Raji (cell line): Measurements from ENCODE around the gene CSNK1A1.

ENCODE experiments used
- POLR2A ChIP-seq: IDR thresholded peaks from 2 replicates; pipeline ENCODE4 v1.6.1; 2011; ENCODE audit warnings: low read depth, low read length, control low read depth; ENCODE audit not compliant: insufficient read depth

CSNK1A1 gene

DNA sequence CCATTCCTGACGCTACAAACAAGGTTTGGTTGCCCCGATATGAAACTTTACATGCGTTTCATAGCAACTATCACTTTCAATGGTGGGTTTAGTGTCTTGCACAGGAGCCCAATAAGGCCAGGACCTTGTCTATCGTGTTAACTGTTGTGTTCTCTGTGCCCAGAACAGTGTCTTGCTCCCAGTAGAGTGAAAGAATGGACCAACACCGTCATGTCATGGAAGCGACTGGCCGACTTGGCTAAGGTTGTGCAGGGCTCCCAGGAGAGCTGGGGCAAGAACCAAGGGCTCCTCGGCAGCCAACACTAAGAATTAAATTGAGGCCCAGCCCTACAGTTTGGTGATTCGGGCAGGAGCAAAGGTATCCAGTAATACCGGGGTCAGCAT lies 29.6 kb upstream of the CSNK1A1 start:
- TF ChIP-seq POLR2A = no peak

DNA sequence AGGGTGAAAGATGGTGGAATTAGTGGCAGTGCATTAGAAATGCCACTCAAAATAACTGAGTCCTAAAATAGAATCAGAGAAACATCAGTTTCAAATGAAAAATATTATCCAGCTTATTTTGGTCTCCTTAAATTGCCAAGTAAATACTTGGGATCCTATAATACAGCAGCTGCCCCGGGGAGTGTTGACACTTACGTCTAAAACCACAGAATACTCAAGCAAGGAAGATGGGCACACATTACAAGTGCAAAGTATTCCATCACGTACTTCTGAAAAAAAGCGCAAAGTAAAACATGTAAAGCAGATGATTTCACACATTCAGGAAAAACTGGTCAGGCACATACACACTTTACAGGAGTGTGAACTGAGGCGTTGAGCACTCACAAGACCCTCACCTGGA lies 27.7 kb upstream of the CSNK1A1 start:
- no peak for TF ChIP-seq POLR2A

- no peak for TF ChIP-seq POLR2A
Observed at GRCh38 chr5:149576021-149576420, 24.8 kb upstream of the CSNK1A1 start.

- TF ChIP-seq POLR2A = no peak
Observed at GRCh38 chr5:149575131-149575530, 23.9 kb upstream of the CSNK1A1 start.

DNA sequence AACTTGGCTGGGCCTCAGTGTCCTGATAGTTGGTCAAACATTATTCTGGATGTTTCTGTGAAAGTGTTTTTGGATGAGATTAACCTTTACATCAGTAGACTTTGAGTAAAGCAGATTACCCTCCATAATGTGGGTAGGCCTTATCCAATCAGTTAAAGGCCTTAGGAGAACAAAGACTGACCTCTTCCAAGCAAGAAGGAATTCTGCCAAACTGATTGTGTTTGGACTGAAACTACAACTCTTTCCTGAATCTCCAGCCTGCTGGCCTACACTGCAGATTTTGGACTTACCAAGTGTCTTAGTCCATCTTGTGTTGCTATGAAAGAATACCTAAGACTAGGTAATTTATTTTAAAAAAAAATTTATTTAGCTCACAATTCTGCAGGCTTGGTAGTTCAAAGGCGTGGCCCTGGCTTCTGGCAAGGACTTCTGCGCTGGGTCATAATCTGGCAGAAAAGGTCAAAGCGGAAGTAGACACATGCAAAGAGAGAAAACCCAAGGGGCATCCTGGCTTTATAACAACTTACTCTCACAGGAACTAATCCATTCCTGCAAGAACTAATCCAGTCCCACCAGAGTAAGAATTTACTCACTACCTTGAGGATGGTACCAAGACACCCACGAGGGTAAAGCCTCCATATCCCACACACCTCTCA lies 21.5 kb upstream of the CSNK1A1 start:
- TF ChIP-seq POLR2A = no peak

DNA sequence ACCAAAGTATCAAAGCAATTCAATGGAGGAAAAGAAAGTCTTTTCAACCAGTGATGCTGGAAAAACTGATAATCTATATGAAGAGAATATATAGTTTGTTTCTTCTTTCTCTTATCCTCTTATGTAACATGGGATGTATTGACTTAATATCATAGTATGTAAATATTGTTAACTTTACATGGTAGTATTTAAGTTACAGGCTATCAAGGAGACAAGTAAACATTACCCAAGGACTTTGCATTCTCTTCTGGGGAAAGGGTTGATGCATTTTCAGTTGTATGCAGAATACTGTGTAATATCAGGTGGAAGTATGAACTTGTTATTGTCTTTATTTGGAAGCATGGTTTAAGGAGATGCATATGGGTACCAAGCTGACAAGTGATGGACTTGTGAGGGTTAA lies 20.9 kb upstream of the CSNK1A1 start:
- no peak for TF ChIP-seq POLR2A

- TF ChIP-seq POLR2A = no peak
Observed at GRCh38 chr5:149567226-149567625, 16.0 kb upstream of the CSNK1A1 start.

DNA sequence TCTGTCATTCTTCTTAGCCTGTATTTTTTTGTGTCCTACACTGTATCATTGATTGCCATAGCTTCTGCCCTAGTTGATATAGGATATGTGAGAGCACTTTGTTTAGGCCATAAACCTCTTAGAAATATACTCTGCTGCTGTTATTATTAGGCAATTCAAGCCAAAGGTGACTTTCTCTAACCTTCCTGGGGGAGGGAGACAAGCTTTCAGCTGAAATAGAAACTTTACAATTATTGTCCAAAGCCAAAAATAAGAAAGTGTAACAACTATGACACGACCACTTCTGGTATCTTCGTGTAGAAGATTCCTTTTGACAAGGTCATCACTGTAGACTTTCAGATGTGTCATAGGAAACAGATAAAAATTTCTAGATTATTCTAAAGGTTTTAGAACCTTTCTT lies 12.2 kb upstream of the CSNK1A1 start:
- no peak for TF ChIP-seq POLR2A

DNA sequence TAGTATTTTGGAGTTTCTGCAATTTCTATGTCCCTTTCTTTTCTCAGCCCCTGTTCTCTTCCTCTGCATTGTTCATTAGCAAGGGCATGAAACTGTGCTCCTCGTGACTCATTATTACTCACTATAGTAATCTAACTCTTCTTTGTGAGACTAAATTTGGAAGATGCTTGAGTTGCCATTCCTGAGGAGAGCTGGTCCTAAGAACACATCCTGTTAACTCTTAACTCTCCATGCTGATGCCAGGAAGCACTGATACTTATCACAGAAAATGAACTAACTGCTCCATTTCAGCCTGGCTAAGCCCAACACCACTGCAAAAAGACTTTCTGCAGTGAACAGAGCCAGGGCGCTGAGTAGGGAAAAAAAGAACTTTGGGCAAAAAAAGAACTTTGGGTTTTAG lies 10.6 kb upstream of the CSNK1A1 start:
- TF ChIP-seq POLR2A = no peak

GRCh38 chr5:149559706-149560105 lies 8.5 kb upstream of the CSNK1A1 start:
- no peak for TF ChIP-seq POLR2A

DNA sequence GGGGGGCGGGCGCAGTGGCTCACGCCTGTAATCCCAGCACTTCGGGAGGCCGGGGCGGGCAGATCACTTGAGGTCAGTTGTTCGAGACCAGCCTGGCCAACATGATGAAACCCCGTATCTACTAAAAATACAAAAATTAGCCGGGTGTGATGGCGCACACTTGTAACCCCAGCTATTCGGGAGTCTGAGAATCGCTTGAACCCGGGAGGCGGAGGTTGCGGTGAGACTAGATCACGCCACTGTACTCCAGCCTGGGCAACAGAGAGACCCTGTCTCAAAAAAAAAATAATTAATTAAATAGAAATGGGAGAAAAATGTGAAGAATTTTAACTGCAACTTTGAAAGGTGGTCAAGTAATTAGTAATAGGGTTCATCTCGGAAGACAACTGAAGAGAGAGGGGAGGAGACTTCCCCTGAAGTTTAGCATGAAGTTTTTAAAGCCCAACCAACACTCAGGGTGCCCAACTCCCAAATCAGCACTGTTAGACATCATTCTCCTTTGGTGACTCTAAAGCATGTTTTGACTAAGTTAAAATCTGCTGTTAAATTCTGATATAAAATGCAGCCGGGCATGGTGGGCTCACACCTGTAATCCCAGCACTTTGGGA lies 1.4 kb upstream of the CSNK1A1 start:
- no peak for TF ChIP-seq POLR2A

DNA sequence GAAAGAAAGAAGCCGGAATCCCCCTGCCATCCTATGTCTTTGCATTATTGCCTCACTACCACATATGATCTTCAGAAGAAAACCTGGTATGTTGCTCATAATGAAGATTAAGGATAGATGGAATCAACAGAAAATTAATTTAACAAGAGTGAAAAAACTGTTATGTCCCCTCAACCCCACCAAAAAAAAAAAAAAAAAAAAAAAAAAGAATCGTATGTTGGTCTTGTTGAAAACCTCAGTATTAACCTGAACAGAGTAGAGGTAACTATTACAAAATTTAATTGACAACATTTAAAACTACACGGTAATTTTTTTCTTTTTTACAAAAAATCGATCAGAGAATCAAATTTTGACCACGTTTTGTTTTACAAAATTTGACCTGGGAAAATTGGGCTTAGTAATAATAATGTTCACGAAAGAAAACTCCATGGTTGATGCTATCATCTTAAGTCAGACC lies 827 bp upstream of the CSNK1A1 start:
- no peak for TF ChIP-seq POLR2A

- no peak for TF ChIP-seq POLR2A
Observed at GRCh38 chr5:149550594-149551226, 529 bp downstream of the CSNK1A1 start.

DNA sequence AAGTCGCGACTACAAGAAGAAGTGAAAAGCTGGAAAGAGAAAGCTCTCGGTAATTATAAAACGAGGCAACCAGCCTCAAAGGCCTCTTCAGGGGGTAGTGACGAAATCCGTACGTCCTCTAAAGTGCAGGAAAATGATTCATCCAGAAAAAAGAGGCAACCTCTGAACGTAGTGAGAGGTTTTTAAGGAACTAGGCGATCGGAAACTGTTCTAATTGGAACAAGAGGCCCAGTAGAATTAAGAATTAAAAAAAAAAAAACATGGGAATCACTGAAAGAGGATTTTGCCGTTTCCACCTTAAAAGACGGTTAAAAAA lies 1.0 kb downstream of the CSNK1A1 start:
- no peak for TF ChIP-seq POLR2A

- no peak for TF ChIP-seq POLR2A
Observed at GRCh38 chr5:149549461-149550267, 1.6 kb downstream of the CSNK1A1 start.

DNA sequence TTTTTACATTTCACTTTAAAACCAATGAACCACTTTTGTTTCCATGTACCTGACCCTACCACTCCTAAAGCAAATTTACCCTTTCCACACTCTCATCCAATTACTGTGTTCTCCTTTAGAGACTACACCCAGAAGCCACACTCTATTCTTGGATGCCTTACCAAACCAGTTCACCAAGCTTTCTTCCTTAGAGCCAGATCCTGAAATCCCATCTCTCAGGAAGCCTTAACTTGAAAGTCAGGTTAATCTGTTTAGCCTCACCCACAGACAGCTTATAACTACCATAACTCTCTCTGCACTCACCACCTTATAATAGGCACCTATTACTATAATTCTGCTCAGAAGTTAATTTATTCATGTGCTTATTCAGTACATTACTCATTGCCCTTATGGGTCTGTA lies 4.3 kb downstream of the CSNK1A1 start:
- TF ChIP-seq POLR2A = no peak
